Measurements from ENCODE around the gene ZNF311. TPM values are rescaled to one million over a fixed set of nuclear protein-coding genes. Genes with fewer than 3 reads are reported as not detected.
"Not testable (repeated sequence)": the region's sequence is repeated elsewhere in the genome, so short reads cannot be mapped to it uniquely, and the experiment has no call there.

The ZNF311 gene
- total RNA-seq, 1 donor from 2014 or later: 1.6 TPM

- peaks cover 3% of the 10 kb centered on the region for H3K27me3 Mint-ChIP-seq (ENCODE audit: unreplicated experiment)
- H3K27ac Mint-ChIP-seq (ENCODE audit: unreplicated experiment): no peak overlapping the region
- H3K9me3 Mint-ChIP-seq (ENCODE audit: unreplicated experiment): peaks cover 3% of the 10 kb centered on the region
- H3K4me1 Mint-ChIP-seq (ENCODE audit: unreplicated experiment): peaks cover 2% of the 10 kb centered on the region
- peak overlapping the region; percentile 45 for H3K4me3 Mint-ChIP-seq (ENCODE audit: unreplicated experiment)
- TF ChIP-seq CTCF (IDR thresholded peaks at IDR 0.05; ENCODE audit: unreplicated experiment): no peak
- no peak for DNase-seq (ENCODE audit: low spot score)
- no peaks in the 10 kb centered on the region for H3K36me3 Mint-ChIP-seq (ENCODE audit: low read depth, unreplicated experiment)
Observed at GRCh38 chr6:28968476-28968875, 36.6 kb downstream of the ZNF311 start.

- Mint-ChIP-seq H3K4me3 (ENCODE audit: unreplicated experiment) (no peak overlapping the region), H3K27ac (ENCODE audit: unreplicated experiment) (no peak overlapping the region), H3K4me1 (ENCODE audit: unreplicated experiment) (peaks cover 3% of the 10 kb centered on the region), H3K9me3 (ENCODE audit: unreplicated experiment) (peaks cover 3% of the 10 kb centered on the region), H3K36me3 (ENCODE audit: low read depth, unreplicated experiment) (no peaks in the 10 kb centered on the region), H3K27me3 (ENCODE audit: unreplicated experiment) (peaks cover 2% of the 10 kb centered on the region)
- no peak for TF ChIP-seq CTCF (IDR thresholded peaks at IDR 0.05; ENCODE audit: unreplicated experiment)
- DNase-seq (ENCODE audit: low spot score): no peak
Observed at GRCh38 chr6:28965706-28966105, 39.4 kb downstream of the ZNF311 start.

GRCh38 chr6:28960846-28961500, 44.1 kb downstream of the ZNF311 start:
- H3K9me3 Mint-ChIP-seq (ENCODE audit: unreplicated experiment): no peaks in the 10 kb centered on the region
- no peaks in the 10 kb centered on the region for H3K27me3 Mint-ChIP-seq (ENCODE audit: unreplicated experiment)
- no peak for TF ChIP-seq CTCF (IDR thresholded peaks at IDR 0.05; ENCODE audit: unreplicated experiment)
- no peaks in the 10 kb centered on the region for H3K36me3 Mint-ChIP-seq (ENCODE audit: low read depth, unreplicated experiment)
- DNase-seq (ENCODE audit: low spot score): no peak
- no peak overlapping the region for H3K4me3 Mint-ChIP-seq (ENCODE audit: unreplicated experiment)
- no peak overlapping the region for H3K27ac Mint-ChIP-seq (ENCODE audit: unreplicated experiment)
- H3K4me1 Mint-ChIP-seq (ENCODE audit: unreplicated experiment): peaks cover 15% of the 10 kb centered on the region

GRCh38 chr6:28958561-28959243, 46.4 kb downstream of the ZNF311 start:
- not testable (repeated sequence) for DNase-seq (ENCODE audit: low spot score); H3K9me3 Mint-ChIP-seq (ENCODE audit: unreplicated experiment); H3K36me3 Mint-ChIP-seq (ENCODE audit: low read depth, unreplicated experiment); H3K27ac Mint-ChIP-seq (ENCODE audit: unreplicated experiment); H3K4me3 Mint-ChIP-seq (ENCODE audit: unreplicated experiment); H3K27me3 Mint-ChIP-seq (ENCODE audit: unreplicated experiment)
- peaks cover 18% of the 10 kb centered on the region for H3K4me1 Mint-ChIP-seq (ENCODE audit: unreplicated experiment)

GRCh38 chr6:28957795-28958314, 47.3 kb downstream of the ZNF311 start:
- H3K4me3 Mint-ChIP-seq (ENCODE audit: unreplicated experiment); H3K27ac Mint-ChIP-seq (ENCODE audit: unreplicated experiment); DNase-seq (ENCODE audit: low spot score); H3K9me3 Mint-ChIP-seq (ENCODE audit: unreplicated experiment); H3K36me3 Mint-ChIP-seq (ENCODE audit: low read depth, unreplicated experiment); H3K27me3 Mint-ChIP-seq (ENCODE audit: unreplicated experiment): not testable (repeated sequence)
- peaks cover 23% of the 10 kb centered on the region for H3K4me1 Mint-ChIP-seq (ENCODE audit: unreplicated experiment)

- Mint-ChIP-seq H3K36me3 (ENCODE audit: low read depth, unreplicated experiment) (no peaks in the 10 kb centered on the region), H3K4me3 (ENCODE audit: unreplicated experiment) (no peak overlapping the region), H3K27ac (ENCODE audit: unreplicated experiment) (no peak overlapping the region), H3K4me1 (ENCODE audit: unreplicated experiment) (peaks cover 23% of the 10 kb centered on the region), H3K27me3 (ENCODE audit: unreplicated experiment) (peaks cover 5% of the 10 kb centered on the region), H3K9me3 (ENCODE audit: unreplicated experiment) (no peaks in the 10 kb centered on the region)
- TF ChIP-seq CTCF (IDR thresholded peaks at IDR 0.05; ENCODE audit: unreplicated experiment): no peak
- DNase-seq (ENCODE audit: low spot score): no peak
Observed at GRCh38 chr6:28956331-28956730, 48.8 kb downstream of the ZNF311 start.

Data from endothelial cell (in vitro differentiated cells).